ENCODE data around the gene COLEC12.

Gene COLEC12

DNA sequence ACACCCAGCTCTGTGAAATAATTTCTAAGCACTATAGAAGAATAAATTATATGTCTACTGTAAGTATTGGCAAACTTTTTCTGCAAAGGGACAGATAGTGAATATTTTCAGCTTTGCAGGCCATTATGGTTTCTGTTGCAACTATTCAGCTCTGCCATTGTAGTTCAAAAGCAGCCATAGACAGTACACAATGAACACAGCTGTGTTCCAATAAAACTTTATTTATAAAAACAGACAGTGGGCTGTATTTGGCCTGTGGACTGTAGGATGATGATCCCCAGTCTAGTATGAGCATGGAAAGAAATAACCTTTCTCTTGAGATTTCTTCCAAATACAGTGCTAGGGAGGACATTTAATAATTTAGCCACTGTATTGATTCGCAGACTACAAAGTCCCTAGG, 197.5 kb downstream of the COLEC12 start:
- Histone ChIP-seq H4K20me1 (ENCODE audit: low read depth, low read length) (no peaks in the 10 kb centered on the region), H2AFZ (ENCODE audit: low read depth, low read length, severe bottlenecking) (no peak overlapping the region), H3K9me2 (replicated peaks; ENCODE audit: insufficient read depth, low read length) (no peaks in the 10 kb centered on the region), H3K9ac (ENCODE audit: low read length) (no peak overlapping the region), H3K4me3 (ENCODE audit: insufficient read depth, low read length, poor library complexity, severe bottlenecking) (no peak overlapping the region), H3F3A (ENCODE audit: insufficient read depth) (no peaks in the 10 kb centered on the region), H3K27ac (ENCODE audit: low read depth, low read length) (no peak overlapping the region), H3K27me3 (ENCODE audit: low read length) (no peaks in the 10 kb centered on the region), H3K4me2 (ENCODE audit: low read depth, low read length, poor library complexity, severe bottlenecking) (no peak overlapping the region), H3K9me3 (ENCODE audit: insufficient read depth, low read length) (no peaks in the 10 kb centered on the region), H3K36me3 (ENCODE audit: low read length) (no peaks in the 10 kb centered on the region), H3K79me2 (ENCODE audit: insufficient read depth, low read length) (no peaks in the 10 kb centered on the region)
- TF ChIP-seq EZH2phosphoT487 (conservative IDR thresholded peaks at IDR 0.05; ENCODE audit: low read length), result no peak
- TF ChIP-seq, protein P1, sequence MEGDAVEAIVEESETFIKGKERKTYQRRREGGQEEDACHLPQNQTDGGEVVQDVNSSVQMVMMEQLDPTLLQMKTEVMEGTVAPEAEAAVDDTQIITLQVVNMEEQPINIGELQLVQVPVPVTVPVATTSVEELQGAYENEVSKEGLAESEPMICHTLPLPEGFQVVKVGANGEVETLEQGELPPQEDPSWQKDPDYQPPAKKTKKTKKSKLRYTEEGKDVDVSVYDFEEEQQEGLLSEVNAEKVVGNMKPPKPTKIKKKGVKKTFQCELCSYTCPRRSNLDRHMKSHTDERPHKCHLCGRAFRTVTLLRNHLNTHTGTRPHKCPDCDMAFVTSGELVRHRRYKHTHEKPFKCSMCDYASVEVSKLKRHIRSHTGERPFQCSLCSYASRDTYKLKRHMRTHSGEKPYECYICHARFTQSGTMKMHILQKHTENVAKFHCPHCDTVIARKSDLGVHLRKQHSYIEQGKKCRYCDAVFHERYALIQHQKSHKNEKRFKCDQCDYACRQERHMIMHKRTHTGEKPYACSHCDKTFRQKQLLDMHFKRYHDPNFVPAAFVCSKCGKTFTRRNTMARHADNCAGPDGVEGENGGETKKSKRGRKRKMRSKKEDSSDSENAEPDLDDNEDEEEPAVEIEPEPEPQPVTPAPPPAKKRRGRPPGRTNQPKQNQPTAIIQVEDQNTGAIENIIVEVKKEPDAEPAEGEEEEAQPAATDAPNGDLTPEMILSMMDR (IDR thresholded peaks at IDR 0.05; ENCODE audit: insufficient read depth, low read length, poor library complexity, severe bottlenecking), result no peak

DNA sequence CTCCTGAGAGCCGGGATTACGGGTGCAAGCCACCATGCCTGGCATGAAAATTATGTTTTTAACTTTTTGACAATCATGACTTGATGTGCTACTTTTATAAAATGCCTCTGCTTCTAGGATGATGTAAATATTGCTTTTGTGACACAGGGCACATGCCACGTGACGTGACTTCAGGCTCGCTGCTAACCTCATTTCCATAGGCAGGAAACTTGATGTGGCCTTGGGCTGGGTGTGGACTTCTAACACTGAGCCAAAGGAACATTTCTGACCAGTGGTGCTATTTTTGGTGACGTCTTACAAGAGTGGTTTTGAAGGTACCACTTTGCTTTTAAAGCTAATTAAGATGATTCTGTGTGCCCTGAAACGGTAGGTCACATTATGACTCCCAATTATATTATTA, 198.4 kb downstream of the COLEC12 start:
- Histone ChIP-seq H3K9ac (ENCODE audit: low read length) (no peak overlapping the region), H2AFZ (ENCODE audit: low read depth, low read length, severe bottlenecking) (no peak overlapping the region), H3K79me2 (ENCODE audit: insufficient read depth, low read length) (no peaks in the 10 kb centered on the region), H3F3A (ENCODE audit: insufficient read depth) (no peaks in the 10 kb centered on the region), H4K20me1 (ENCODE audit: low read depth, low read length) (no peaks in the 10 kb centered on the region), H3K4me2 (ENCODE audit: low read depth, low read length, poor library complexity, severe bottlenecking) (no peak overlapping the region), H3K9me2 (replicated peaks; ENCODE audit: insufficient read depth, low read length) (no peaks in the 10 kb centered on the region), H3K36me3 (ENCODE audit: low read length) (no peaks in the 10 kb centered on the region), H3K27me3 (ENCODE audit: low read length) (no peaks in the 10 kb centered on the region), H3K27ac (ENCODE audit: low read depth, low read length) (no peak overlapping the region), H3K4me3 (ENCODE audit: insufficient read depth, low read length, poor library complexity, severe bottlenecking) (no peak overlapping the region), H3K9me3 (ENCODE audit: insufficient read depth, low read length) (no peaks in the 10 kb centered on the region)
- TF ChIP-seq, protein P1 (IDR thresholded peaks at IDR 0.05; ENCODE audit: insufficient read depth, low read length, poor library complexity, severe bottlenecking), result no peak
- no peak for TF ChIP-seq EZH2phosphoT487 (conservative IDR thresholded peaks at IDR 0.05; ENCODE audit: low read length)

DNA sequence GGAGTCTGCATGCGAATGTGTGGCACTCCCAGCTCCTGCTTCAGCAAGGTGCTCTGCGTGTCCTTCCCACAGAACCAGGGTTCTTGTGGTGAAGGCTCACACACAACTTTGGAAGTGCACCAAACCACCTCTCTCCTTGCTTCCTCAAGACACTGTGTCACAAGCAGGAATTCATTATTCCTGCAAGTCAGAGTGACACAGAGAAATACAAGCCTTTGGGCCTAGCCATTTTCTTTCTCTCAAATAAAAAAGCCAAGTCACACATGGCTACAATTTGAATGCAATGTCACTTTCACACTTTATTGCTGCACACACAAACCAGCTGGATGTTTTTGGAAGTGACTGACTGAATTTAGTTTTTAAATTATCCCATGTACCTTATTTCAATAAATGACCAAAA, 202.6 kb downstream of the COLEC12 start:
- H3F3A ChIP-seq (ENCODE audit: insufficient read depth), result no peaks in the 10 kb centered on the region
- H3K4me3 ChIP-seq (ENCODE audit: insufficient read depth, low read length, poor library complexity, severe bottlenecking), result no peak overlapping the region
- H4K20me1 ChIP-seq (ENCODE audit: low read depth, low read length), result no peaks in the 10 kb centered on the region
- no peaks in the 10 kb centered on the region for H3K79me2 ChIP-seq (ENCODE audit: insufficient read depth, low read length)
- no peaks in the 10 kb centered on the region for H3K27me3 ChIP-seq (ENCODE audit: low read length)
- H3K36me3 ChIP-seq (ENCODE audit: low read length), result no peaks in the 10 kb centered on the region
- H3K4me2 ChIP-seq (ENCODE audit: low read depth, low read length, poor library complexity, severe bottlenecking), result no peak overlapping the region
- no peak overlapping the region for H3K9ac ChIP-seq (ENCODE audit: low read length)
- H2AFZ ChIP-seq (ENCODE audit: low read depth, low read length, severe bottlenecking), result no peak overlapping the region
- H3K9me2 ChIP-seq (replicated peaks; ENCODE audit: insufficient read depth, low read length), result no peaks in the 10 kb centered on the region
- TF ChIP-seq EZH2phosphoT487 (conservative IDR thresholded peaks at IDR 0.05; ENCODE audit: low read length), result no peak
- TF ChIP-seq, protein P1 (IDR thresholded peaks at IDR 0.05; ENCODE audit: insufficient read depth, low read length, poor library complexity, severe bottlenecking), result no peak
- no peak overlapping the region for H3K27ac ChIP-seq (ENCODE audit: low read depth, low read length)
- no peaks in the 10 kb centered on the region for H3K9me3 ChIP-seq (ENCODE audit: insufficient read depth, low read length)
